SU-DHL-6 (cell line): ENCODE measurements around the gene KDM4E.

ENCODE experiments used
- EZH2phosphoT487 ChIP-seq: fragments of 200-600 bp; sonication (generic), shearing (Covaris generic); conservative IDR thresholded peaks from 2 replicates; pipeline ENCODE4 v1.6.1; 2018; ENCODE audit warnings: mild to moderate bottlenecking, antibody characterized with exemption, low read length, moderate library complexity, mixed read lengths
- TF ChIP-seq, protein P1 (sequence below): fragments of 200-600 bp; sonication (generic); IDR thresholded peaks from one replicate; pipeline ENCODE4 v1.5.1; 2017; ENCODE audit warnings: antibody characterized with exemption, mild to moderate bottlenecking, low read length, moderate library complexity; ENCODE audit not compliant: insufficient read depth, poor library complexity, severe bottlenecking

DNA sequence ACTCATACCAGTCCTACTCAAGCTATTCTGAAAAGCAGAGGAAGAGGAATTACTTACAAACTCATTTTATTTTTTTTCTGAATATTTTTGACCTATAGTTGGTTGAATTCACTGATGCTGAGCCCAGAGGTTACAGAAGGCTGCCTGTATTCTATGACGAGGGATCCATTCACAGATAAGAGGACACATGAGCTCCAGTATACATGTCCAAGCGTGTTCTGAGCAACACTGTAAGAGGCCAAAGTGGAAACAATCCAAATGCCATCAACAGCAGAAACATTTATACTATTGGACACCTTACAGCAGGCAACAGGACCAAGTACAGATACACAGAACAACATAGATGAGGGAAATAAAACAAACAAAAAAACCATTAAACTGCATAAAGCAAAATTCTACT lies 10.3 kb downstream of the KDM4E start:
- TF ChIP-seq, protein P1, sequence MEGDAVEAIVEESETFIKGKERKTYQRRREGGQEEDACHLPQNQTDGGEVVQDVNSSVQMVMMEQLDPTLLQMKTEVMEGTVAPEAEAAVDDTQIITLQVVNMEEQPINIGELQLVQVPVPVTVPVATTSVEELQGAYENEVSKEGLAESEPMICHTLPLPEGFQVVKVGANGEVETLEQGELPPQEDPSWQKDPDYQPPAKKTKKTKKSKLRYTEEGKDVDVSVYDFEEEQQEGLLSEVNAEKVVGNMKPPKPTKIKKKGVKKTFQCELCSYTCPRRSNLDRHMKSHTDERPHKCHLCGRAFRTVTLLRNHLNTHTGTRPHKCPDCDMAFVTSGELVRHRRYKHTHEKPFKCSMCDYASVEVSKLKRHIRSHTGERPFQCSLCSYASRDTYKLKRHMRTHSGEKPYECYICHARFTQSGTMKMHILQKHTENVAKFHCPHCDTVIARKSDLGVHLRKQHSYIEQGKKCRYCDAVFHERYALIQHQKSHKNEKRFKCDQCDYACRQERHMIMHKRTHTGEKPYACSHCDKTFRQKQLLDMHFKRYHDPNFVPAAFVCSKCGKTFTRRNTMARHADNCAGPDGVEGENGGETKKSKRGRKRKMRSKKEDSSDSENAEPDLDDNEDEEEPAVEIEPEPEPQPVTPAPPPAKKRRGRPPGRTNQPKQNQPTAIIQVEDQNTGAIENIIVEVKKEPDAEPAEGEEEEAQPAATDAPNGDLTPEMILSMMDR = no peak
- TF ChIP-seq EZH2phosphoT487 = no peak
